Measurements from ENCODE around the gene ZHX3. TPM values are rescaled to one million over a fixed set of nuclear protein-coding genes. Genes with fewer than 3 reads are reported as not detected.

The ZHX3 gene
- total and polyA plus RNA-seq, 2 of the 4 experiments (the other 2 are of a cell fraction), result 25.0 to 28.0 TPM

DNA sequence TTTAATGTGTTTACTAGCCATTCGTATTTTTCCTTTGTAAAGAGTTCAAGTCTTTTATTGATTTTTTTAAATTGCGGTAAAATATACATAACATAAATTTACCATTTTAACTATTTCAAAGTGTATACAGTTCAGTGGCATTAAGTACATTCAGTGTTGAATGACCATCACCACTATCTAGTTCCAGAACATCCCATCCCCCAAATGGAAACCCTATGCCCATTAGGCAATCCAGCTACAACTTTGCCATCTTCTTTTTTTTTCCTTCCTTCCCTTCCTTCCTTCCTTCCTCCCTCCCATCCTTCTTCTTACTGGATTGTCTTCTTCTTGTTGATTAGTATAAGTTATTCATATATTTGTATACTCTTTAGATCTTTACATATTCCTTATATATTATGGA, 31.7 kb upstream of the ZHX3 start:
- H3K56ac ChIP-seq (ENCODE audit: extremely low read depth, insufficient read depth, low read length), result no peak overlapping the region
- H3K4me2 ChIP-seq (ENCODE audit: low read depth, low read length), result no peak overlapping the region
- in situ Hi-C loops (cut with MboI; ENCODE audit: low sequenced_read_pairs) (loop anchor here (10.0 kb wide), 1 partner anchor 374 kb away; no protein-coding TSS in a partner anchor), dilution Hi-C loops (cut with HindIII; ENCODE audit: low sequenced_read_pairs, unreplicated experiment) (no loop called here), intact Hi-C loops (cut with micrococcal nuclease) (loop anchor here (10.0 kb wide), 1 partner anchor 346 kb away; no protein-coding TSS in a partner anchor)
- DNase-seq (no peak), ATAC-seq (ENCODE audit: low read depth) (no peak)
- H2BK20ac ChIP-seq (ENCODE audit: low read depth, low read length), result no peak overlapping the region
- no peak overlapping the region for H3K27ac ChIP-seq (ENCODE audit: insufficient read depth, low read length)
- no peak overlapping the region for H2BK120ac ChIP-seq (ENCODE audit: low read depth, low read length)
- no peaks in the 10 kb centered on the region for H3K27me3 ChIP-seq (ENCODE audit: control insufficient read depth, insufficient read depth, low read length)
- H2AK9ac ChIP-seq (replicated peaks; ENCODE audit: low read depth, low read length, poor library complexity), result no peak overlapping the region
- POLR2A ChIA-PET (ENCODE audit: unreplicated experiment), result no interaction called here
- H3K9me3 ChIP-seq (ENCODE audit: control insufficient read depth, insufficient read depth, low read length), result no peaks in the 10 kb centered on the region
- no peak overlapping the region for H3K4ac ChIP-seq (ENCODE audit: low read depth, low read length)
- no peak overlapping the region for H4K91ac ChIP-seq (ENCODE audit: insufficient read depth, low read depth, low read length)
- H2AK5ac ChIP-seq (ENCODE audit: low read depth, low read length), result no peak overlapping the region
- BruUV-seq (replicated peaks), result no TSS peak
- H4K8ac ChIP-seq (ENCODE audit: low read depth in 2 of 2, low read length in 2 of 2), result no peak overlapping the region
- no peak overlapping the region for H4K5ac ChIP-seq (ENCODE audit: low read depth, low read length)
- no peak overlapping the region for H3K14ac ChIP-seq (replicated peaks; ENCODE audit: low read depth, low read length)
- no peak overlapping the region for H3K23ac ChIP-seq (ENCODE audit: low read depth, low read length)
- no peaks in the 10 kb centered on the region for H3K79me1 ChIP-seq (ENCODE audit: low read depth in 1 of 2, low read length in 2 of 2)
- no peak overlapping the region for H3K4me3 ChIP-seq (ENCODE audit: insufficient read depth, low read depth, low read length)
- H4K20me1 ChIP-seq (ENCODE audit: insufficient read depth, low read length), result no peaks in the 10 kb centered on the region
- TF ChIP-seq MAZ (IDR thresholded peaks at IDR 0.05; ENCODE audit: borderline replicate concordance, low read depth, low read length) (no peak), NFE2L2 (IDR thresholded peaks at IDR 0.05; ENCODE audit: low read depth, low read length) (no peak), RAD21 (IDR thresholded peaks at IDR 0.05; ENCODE audit: low read length) (no peak)
- H3K9me1 ChIP-seq (ENCODE audit: insufficient read depth, low read length), result no peaks in the 10 kb centered on the region; the same call in 1 of the 2 replicates
- no peak overlapping the region for H3K9ac ChIP-seq (ENCODE audit: low read depth, low read length)
- no peak overlapping the region for H2BK15ac ChIP-seq (ENCODE audit: low read depth, low read length)
- H3K4me1 ChIP-seq (ENCODE audit: control insufficient read depth, insufficient read depth, low read length), result peaks cover 6% of the 10 kb centered on the region; the same call in 1 of the 2 replicates
- H3K18ac ChIP-seq (ENCODE audit: low read depth, low read length), result no peak overlapping the region
- no peak overlapping the region for H2AFZ ChIP-seq (replicated peaks; ENCODE audit: low read length, poor library complexity)
- no peak overlapping the region for H2BK5ac ChIP-seq (ENCODE audit: low read depth, low read length, poor library complexity, severe bottlenecking)
- no peaks in the 10 kb centered on the region; the same call in 1 of the 2 replicates for H3K36me3 ChIP-seq (ENCODE audit: control insufficient read depth, insufficient read depth, low read length)
- CTCF ChIA-PET, result no interaction called here
- WGBS, 2 experiments (ENCODE audit: extremely low coverage in 2 of 2, insufficient read length in 1 of 2), result no CpG with 5 or more reads among the region's 2 CpGs
